ENCODE measurements around the gene IGLL5. TPM values are rescaled to one million over a fixed set of nuclear protein-coding genes. Genes with fewer than 3 reads are reported as not detected.
"Not testable (repeated sequence)": the region's sequence is repeated elsewhere in the genome, so short reads cannot be mapped to it uniquely, and the experiment has no call there.

IGLL5 gene
- total RNA-seq, 1 donor from 2014 or later, result not detected

DNA sequence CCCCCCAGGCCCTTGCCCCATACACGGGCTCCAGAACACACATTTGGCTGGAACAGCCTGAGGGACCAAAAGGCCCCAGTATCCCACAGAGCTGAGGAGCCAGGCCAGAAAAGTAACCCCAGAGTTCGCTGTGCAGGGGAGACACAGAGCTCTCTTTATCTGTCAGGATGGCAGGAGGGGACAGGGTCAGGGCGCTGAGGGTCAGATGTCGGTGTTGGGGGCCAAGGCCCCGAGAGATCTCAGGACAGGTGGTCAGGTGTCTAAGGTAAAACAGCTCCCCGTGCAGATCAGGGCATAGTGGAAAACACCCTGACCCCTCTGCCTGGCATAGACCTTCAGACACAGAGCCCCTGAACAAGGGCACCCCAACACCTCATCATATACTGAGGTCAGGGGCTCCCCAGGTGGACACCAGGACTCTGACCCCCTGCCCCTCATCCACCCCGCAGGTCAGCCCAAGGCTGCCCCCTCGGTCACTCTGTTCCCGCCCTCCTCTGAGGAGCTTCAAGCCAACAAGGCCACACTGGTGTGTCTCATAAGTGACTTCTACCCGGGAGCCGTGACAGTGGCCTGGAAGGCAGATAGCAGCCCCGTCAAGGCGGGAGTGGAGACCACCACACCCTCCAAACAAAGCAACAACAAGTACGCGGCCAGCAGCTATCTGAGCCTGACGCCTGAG lies 13.1 kb downstream of the IGLL5 start:
- DNase-seq, result not testable (repeated sequence)

- DNase-seq, result no peak
Observed at GRCh38 chr22:22901578-22902218, 14.1 kb downstream of the IGLL5 start.

DNA sequence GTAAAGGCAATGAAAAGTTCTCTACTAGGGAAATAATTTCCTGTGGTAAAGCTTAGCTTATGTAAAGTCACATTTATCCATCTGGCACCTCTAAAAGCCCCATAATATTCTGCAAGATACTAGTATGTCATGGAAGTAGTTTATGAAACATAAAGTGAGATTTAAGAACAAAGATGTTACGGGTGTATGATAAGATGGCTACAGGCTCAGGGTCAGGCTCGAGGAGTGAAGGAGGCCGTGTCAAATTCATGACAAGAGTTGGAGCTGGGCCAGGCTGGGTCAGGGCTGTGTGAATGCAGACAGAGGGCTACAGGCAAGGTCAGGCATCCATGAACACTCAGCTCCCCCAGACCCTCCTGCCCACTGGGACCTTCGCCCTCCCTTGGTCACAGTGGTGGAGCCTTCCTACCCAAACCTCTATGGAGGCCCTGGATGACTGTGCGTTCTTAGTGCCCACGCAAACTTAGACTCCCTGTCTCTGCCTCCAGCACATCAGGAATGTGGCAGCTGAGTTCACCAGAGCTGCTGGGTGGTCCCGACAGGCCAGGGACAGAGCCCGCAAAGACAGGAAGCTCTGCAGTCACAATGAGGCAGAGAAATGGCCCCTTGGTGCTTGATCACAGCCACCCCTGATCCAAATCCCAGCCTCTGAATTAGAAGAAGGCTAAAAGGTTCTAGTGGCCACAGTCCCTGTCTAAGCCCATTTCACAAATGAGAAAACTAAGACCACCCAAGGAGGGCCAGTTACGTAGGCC lies 14.8 kb downstream of the IGLL5 start:
- no peak for DNase-seq

DNA sequence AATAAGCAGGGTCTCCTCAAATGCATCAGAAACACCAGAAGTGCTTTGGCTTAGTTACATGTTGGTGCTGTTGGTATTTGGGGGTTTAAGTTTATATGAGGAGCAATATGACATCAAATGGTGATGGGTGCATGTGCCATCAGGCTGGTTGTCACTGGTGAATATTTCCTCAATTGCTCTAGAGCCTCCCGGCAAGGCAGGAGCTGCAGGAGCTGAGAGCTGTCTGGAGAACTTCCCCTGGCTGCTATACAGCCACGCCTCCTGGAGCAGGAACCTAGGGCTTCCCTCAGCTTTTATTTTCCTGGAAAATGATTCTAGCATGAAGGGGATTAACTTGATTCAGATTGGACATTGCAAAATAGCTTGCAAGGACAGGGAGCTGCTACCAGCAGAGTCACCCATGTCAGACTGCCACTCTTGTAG lies 15.8 kb downstream of the IGLL5 start:
- no peak for DNase-seq

DNA sequence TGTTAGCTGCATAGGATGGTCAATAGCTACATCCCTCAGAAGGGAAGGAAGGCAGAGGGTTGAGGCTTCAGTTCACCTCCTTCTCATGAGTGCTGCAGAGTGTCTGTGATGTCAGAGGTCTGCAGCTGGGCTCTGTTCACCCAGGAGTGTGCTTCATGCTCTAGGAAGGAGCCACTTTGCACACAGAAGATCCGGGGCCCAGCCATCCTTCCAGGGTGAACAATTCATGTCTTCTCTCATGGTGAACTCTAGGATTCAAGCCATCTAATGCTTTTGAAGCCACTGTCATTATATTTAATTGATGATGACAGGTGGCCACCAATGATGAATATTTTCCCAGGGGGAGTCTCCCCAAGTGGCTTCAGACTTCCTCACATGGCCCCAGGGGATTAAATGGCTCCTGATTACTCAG lies 16.2 kb downstream of the IGLL5 start:
- DNase-seq, result not testable (repeated sequence)

- DNase-seq, result not testable (repeated sequence)
Observed at GRCh38 chr22:22904736-22905135, 17.1 kb downstream of the IGLL5 start.

GRCh38 chr22:22906391-22906790 lies 18.8 kb downstream of the IGLL5 start:
- not testable (repeated sequence) for DNase-seq

- no peak for DNase-seq
Observed at GRCh38 chr22:22906907-22907550, 19.4 kb downstream of the IGLL5 start.

- DNase-seq, result no peak
Observed at GRCh38 chr22:22907551-22908494, 20.2 kb downstream of the IGLL5 start.

DNA sequence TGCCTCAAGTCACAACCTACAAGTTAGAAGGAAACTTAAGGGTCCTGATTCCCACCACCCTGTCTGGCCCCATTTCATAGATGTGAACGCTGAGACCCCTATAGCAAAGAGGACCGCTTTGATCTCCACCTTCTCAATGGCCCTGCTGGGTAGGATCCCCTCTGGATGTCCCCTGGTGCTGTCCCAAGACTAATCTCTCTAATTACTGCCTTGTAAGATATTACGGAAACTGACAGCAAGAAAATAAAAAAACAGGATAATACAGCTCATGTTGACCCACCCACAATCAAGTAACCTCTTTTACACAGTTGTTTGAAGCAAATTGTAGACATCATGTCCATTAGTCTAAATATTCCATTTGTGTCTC lies 20.9 kb downstream of the IGLL5 start:
- no peak for DNase-seq

DNA sequence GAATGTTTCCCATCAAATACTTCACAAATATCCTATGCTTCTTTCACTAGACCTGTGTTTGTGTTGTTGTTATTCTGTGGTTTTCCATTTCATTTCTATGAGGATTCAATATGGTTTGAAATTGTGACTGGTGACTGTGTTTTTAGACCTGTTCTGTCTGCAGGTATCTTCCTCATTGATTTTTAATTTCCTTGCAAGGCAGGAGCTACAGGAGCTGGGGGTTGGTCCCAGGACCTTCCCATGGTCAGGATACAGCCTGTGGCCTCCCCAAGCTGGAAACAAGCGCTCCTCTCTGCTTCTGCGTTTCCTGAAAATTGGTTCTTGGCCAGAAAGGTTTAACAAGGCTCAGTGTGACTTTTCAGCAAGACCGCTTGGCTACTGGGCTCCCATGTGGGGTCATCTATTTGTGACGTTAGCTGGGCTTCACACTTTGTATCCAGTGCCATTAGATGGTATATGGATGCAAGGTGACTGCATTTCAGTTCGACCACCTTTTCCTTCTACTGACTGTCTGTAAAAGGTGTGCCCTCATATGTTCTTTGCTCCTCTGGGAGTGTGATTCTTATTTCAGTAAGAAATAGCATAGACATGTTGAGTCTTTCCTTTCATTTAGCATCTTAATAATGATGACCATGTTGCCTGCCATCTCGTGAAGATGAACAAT lies 21.5 kb downstream of the IGLL5 start:
- no peak for DNase-seq

DNA sequence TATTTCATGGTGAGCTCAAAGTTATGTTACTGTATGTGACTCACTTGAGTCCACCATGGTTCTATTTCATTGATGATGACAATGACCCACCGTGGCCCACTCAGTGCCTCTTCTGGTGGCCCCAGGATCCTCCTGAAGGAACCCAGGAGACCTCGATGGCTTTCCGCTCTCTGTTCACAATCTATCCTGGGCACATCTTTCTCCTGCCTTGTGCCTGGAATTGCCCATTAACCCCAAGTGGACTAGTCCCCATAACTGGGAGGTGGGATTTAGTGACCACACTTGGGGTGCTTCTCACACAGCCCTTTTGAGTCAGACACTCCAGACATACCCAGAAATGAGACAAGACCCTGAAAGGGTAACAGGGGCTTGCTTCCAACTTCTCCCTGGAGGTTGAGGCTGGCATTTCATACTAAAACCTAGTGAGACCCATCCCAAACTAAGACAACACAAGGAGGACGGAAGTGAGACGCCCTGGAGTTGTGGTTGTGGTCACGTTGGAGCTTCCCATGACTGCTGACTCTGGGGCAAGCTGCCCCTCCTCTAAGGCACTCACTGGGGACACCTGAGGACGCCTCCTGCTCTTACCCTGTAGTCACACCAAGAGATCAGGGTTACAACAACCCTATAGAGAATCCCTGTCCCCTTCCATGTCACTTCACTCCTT lies 22.1 kb downstream of the IGLL5 start:
- DNase-seq, result no peak

DNA sequence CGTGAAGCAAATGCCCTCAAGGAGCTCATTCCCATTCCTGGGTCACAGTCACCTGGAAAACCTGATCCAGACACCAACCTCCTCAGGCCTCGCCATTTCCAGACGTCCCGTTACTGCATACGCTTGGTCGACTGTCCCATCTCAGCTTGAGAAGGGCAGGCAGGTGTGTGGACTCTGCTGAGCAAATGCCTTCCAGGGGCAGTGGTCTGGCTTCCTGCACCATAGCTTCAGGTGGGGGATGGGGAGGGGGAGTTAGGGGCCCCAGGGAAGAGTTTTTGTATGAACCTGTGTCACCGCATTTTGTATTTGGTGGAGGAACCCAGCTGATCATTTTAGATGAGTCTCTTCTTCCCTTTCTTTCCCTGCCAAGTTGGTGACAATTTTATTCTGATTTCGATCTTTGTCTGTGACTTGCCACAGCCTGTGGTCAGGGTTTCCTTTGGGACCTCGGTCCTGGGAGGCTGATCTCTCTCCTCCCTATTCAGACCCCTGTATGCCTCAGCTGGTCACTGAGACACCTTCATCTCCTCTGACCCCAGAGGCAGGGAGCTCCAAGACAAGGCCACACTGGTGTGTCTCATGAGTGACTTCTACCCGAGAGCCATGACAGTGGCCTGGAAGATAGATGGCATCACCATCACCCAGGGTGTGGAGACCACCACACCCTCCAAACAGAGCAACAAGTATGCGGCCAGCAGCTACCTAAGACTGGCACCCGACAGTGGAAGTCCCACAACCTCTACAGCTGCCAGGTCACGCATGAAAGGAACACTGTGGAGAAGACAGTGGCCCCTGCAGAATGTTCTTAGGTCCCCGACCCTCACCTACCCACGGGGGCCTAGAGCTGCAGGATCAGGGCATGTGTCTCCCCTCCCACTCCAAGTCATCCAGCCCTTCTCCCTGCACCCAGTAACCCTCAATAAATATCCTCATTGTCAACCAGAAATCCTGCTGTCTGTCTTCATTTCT lies 22.9 kb downstream of the IGLL5 start:
- no peak for DNase-seq

DNA sequence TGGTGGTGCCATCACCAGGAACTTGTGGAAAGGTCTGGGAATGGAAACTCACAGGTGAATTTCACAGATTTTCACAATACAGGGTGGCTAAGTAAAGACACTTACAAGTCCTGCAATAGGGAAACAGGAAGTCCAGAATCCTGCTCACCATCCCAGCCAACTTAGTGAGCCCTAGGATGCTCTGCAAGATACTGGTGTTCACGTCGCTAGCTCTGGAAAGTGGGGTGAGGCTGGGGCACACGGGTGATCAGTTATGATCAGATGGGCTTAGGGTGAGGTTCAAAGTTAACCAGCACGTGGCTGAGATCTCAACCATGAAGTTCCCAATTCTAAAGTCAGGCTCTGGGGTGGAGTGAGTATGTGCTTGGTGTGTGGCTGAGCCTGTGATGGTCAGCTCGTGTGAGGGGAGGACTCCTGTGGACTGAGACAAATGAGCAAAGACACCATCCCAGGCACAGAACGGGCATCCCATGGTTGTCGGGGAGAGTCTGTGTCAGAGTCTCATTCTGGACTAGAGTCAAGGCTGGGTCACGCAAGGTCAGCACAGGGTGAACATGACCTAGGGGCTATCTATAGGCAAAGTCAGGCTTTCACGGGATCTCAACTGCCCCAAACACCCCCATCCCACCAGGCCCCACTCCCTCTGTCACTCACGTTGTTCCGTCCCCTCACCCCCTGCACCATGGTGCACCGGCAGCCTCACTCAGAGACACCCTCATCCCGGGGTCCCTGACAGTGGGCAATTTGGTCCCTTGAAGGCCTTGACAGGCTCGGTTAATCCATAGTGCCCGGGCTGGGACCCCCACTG lies 23.9 kb downstream of the IGLL5 start:
- DNase-seq, result no peak

GRCh38 chr22:22912135-22912987 lies 24.7 kb downstream of the IGLL5 start:
- no peak for DNase-seq

DNA sequence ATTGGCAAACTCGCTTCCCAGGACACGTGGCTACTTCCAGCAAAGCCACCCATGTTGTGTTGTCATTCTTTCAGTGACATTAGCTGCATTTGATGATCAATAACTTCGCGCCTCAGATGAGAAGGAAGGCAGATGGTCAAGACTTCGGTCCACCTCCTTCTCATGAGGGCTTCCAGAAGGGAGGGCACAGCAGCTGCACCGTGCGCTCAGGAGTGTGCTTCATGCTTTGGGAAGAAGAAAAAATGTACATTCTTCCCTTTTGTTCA lies 25.3 kb downstream of the IGLL5 start:
- DNase-seq, result no peak

GRCh38 chr22:22913989-22914388 lies 26.4 kb downstream of the IGLL5 start:
- no peak for DNase-seq

Data from tongue (tissue), 2 donors.